ENCODE data around the gene TMOD1. TPM values are rescaled to one million over a fixed set of nuclear protein-coding genes. Genes with fewer than 3 reads are reported as not detected.

Gene TMOD1
- total and polyA plus RNA-seq, 2 experiments from 2014 or later = 0.69 to 4.5 TPM

DNA sequence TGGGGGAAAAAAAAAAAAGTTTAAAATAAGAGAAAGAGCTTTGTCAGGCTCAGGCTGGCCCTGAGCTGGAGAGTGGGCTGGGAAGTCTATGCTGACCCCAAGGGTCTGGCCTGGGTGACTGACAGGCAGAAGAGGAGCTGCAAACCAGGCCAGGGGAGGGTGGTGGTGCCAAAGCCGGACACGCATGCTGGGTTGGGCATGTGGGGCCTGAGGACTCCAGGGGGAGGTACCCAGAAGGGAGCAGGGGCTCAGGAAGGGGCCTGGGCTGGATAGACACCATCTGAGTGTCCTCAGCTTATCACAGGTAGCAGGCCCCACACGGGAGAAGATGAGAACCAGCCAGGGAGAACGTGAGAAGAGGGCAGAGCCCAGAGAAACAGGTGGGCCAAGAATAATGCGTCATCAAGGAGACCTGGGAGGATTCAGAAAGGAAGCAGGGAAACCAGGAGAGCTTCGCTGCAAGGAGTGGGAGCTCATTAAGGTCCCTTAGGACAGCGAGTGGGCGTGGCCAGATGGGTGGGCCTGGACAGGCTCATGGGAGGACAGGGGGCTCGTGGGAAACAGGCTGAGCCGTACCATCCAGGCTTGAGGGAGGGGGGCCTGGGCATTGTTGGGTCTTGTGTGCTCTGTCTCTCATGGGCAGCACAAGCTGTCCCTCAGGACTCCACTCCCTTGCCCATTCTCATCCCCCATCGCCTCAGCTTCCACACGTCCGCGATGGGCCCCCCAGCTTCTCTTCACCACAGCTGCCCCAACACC is 16.0 kb downstream of the TMOD1 start:
- Histone ChIP-seq H3F3A (replicated peaks; ENCODE audit: low read depth) (no peaks in the 10 kb centered on the region), H3K27ac (ENCODE audit: low read depth) (no peak overlapping the region), H3K4me2 (no peak overlapping the region), H3K4me3 (no peak overlapping the region), H3K36me3 (ENCODE audit: insufficient read depth) (no peaks in the 10 kb centered on the region), H3K4me1 (ENCODE audit: insufficient read depth) (no peaks in the 10 kb centered on the region), H4K20me1 (replicated peaks; ENCODE audit: insufficient read depth) (no peaks in the 10 kb centered on the region), H3K9me2 (ENCODE audit: insufficient read depth) (no peaks in the 10 kb centered on the region), H3K27me3 (ENCODE audit: insufficient read depth) (no peaks in the 10 kb centered on the region), H2AFZ (no peak overlapping the region), H3K79me2 (replicated peaks; ENCODE audit: insufficient read depth) (no peaks in the 10 kb centered on the region)
- no peaks in the 10 kb centered on the region; the same call in 1 of the 3 replicates for H3K9me3 Mint-ChIP-seq
- H3K4me3 Mint-ChIP-seq = no peak overlapping the region
- TF ChIP-seq, protein P1, sequence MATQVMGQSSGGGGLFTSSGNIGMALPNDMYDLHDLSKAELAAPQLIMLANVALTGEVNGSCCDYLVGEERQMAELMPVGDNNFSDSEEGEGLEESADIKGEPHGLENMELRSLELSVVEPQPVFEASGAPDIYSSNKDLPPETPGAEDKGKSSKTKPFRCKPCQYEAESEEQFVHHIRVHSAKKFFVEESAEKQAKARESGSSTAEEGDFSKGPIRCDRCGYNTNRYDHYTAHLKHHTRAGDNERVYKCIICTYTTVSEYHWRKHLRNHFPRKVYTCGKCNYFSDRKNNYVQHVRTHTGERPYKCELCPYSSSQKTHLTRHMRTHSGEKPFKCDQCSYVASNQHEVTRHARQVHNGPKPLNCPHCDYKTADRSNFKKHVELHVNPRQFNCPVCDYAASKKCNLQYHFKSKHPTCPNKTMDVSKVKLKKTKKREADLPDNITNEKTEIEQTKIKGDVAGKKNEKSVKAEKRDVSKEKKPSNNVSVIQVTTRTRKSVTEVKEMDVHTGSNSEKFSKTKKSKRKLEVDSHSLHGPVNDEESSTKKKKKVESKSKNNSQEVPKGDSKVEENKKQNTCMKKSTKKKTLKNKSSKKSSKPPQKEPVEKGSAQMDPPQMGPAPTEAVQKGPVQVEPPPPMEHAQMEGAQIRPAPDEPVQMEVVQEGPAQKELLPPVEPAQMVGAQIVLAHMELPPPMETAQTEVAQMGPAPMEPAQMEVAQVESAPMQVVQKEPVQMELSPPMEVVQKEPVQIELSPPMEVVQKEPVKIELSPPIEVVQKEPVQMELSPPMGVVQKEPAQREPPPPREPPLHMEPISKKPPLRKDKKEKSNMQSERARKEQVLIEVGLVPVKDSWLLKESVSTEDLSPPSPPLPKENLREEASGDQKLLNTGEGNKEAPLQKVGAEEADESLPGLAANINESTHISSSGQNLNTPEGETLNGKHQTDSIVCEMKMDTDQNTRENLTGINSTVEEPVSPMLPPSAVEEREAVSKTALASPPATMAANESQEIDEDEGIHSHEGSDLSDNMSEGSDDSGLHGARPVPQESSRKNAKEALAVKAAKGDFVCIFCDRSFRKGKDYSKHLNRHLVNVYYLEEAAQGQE (IDR thresholded peaks at IDR 0.05; ENCODE audit: unreplicated experiment) = no peak
- TF ChIP-seq CREB1 (CRISPR knock-in tag; IDR thresholded peaks at IDR 0.05; ENCODE audit: low read depth) (no peak), STAT1 (IDR thresholded peaks at IDR 0.05; ENCODE audit: unreplicated experiment) (no peak), ZNF331 (CRISPR knock-in tag; IDR thresholded peaks at IDR 0.05; ENCODE audit: low read depth) (no peak), ZNF114 (CRISPR knock-in tag; IDR thresholded peaks at IDR 0.05) (no peak), EZH2 (IDR thresholded peaks at IDR 0.05; ENCODE audit: low read depth, unreplicated experiment) (no peak), POLR2AphosphoS5 (IDR thresholded peaks at IDR 0.05; ENCODE audit: low read depth) (no peak), JUNB (IDR thresholded peaks at IDR 0.05; ENCODE audit: unreplicated experiment) (no peak), NANOG (IDR thresholded peaks at IDR 0.05; ENCODE audit: borderline replicate concordance) (no peak), EZH2phosphoT487 (IDR thresholded peaks at IDR 0.05; ENCODE audit: unreplicated experiment) (no peak)
- TF ChIP-seq, protein P2, sequence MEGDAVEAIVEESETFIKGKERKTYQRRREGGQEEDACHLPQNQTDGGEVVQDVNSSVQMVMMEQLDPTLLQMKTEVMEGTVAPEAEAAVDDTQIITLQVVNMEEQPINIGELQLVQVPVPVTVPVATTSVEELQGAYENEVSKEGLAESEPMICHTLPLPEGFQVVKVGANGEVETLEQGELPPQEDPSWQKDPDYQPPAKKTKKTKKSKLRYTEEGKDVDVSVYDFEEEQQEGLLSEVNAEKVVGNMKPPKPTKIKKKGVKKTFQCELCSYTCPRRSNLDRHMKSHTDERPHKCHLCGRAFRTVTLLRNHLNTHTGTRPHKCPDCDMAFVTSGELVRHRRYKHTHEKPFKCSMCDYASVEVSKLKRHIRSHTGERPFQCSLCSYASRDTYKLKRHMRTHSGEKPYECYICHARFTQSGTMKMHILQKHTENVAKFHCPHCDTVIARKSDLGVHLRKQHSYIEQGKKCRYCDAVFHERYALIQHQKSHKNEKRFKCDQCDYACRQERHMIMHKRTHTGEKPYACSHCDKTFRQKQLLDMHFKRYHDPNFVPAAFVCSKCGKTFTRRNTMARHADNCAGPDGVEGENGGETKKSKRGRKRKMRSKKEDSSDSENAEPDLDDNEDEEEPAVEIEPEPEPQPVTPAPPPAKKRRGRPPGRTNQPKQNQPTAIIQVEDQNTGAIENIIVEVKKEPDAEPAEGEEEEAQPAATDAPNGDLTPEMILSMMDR (conservative IDR thresholded peaks at IDR 0.05; ENCODE audit: low read depth in 2 of 2) = no peak
- TF ChIP-seq, protein P3, sequence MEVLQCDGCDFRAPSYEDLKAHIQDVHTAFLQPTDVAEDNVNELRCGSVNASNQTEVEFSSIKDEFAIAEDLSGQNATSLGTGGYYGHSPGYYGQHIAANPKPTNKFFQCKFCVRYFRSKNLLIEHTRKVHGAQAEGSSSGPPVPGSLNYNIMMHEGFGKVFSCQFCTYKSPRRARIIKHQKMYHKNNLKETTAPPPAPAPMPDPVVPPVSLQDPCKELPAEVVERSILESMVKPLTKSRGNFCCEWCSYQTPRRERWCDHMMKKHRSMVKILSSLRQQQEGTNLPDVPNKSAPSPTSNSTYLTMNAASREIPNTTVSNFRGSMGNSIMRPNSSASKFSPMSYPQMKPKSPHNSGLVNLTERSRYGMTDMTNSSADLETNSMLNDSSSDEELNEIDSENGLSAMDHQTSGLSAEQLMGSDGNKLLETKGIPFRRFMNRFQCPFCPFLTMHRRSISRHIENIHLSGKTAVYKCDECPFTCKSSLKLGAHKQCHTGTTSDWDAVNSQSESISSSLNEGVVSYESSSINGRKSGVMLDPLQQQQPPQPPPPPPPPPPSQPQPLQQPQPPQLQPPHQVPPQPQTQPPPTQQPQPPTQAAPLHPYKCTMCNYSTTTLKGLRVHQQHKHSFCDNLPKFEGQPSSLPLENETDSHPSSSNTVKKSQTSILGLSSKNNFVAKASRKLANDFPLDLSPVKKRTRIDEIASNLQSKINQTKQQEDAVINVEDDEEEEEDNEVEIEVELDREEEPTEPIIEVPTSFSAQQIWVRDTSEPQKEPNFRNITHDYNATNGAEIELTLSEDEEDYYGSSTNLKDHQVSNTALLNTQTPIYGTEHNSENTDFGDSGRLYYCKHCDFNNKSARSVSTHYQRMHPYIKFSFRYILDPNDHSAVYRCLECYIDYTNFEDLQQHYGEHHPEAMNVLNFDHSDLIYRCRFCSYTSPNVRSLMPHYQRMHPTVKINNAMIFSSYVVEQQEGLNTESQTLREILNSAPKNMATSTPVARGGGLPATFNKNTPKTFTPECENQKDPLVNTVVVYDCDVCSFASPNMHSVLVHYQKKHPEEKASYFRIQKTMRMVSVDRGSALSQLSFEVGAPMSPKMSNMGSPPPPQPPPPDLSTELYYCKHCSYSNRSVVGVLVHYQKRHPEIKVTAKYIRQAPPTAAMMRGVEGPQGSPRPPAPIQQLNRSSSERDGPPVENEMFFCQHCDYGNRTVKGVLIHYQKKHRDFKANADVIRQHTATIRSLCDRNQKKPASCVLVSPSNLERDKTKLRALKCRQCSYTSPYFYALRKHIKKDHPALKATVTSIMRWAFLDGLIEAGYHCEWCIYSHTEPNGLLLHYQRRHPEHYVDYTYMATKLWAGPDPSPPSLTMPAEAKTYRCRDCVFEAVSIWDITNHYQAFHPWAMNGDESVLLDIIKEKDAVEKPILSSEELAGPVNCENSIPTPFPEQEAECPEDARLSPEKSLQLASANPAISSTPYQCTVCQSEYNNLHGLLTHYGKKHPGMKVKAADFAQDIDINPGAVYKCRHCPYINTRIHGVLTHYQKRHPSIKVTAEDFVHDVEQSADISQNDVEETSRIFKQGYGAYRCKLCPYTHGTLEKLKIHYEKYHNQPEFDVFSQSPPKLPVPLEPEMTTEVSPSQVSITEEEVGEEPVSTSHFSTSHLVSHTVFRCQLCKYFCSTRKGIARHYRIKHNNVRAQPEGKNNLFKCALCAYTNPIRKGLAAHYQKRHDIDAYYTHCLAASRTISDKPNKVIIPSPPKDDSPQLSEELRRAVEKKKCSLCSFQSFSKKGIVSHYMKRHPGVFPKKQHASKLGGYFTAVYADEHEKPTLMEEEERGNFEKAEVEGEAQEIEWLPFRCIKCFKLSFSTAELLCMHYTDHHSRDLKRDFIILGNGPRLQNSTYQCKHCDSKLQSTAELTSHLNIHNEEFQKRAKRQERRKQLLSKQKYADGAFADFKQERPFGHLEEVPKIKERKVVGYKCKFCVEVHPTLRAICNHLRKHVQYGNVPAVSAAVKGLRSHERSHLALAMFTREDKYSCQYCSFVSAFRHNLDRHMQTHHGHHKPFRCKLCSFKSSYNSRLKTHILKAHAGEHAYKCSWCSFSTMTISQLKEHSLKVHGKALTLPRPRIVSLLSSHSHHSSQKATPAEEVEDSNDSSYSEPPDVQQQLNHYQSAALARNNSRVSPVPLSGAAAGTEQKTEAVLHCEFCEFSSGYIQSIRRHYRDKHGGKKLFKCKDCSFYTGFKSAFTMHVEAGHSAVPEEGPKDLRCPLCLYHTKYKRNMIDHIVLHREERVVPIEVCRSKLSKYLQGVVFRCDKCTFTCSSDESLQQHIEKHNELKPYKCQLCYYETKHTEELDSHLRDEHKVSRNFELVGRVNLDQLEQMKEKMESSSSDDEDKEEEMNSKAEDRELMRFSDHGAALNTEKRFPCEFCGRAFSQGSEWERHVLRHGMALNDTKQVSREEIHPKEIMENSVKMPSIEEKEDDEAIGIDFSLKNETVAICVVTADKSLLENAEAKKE (CRISPR knock-in tag; IDR thresholded peaks at IDR 0.05) = no peak
- TF ChIP-seq, protein P4, sequence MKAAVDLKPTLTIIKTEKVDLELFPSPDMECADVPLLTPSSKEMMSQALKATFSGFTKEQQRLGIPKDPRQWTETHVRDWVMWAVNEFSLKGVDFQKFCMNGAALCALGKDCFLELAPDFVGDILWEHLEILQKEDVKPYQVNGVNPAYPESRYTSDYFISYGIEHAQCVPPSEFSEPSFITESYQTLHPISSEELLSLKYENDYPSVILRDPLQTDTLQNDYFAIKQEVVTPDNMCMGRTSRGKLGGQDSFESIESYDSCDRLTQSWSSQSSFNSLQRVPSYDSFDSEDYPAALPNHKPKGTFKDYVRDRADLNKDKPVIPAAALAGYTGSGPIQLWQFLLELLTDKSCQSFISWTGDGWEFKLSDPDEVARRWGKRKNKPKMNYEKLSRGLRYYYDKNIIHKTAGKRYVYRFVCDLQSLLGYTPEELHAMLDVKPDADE (IDR thresholded peaks at IDR 0.05) = no peak
- H3K36me3 Mint-ChIP-seq (ENCODE audit: low read depth) = no peaks in the 10 kb centered on the region
- H3K4me1 Mint-ChIP-seq = peaks cover 12% of the 10 kb centered on the region
- peaks cover 17% of the 10 kb centered on the region for H3K27me3 Mint-ChIP-seq (ENCODE audit: insufficient read depth, low read depth, poor library complexity)
- no peak overlapping the region for H3K27ac Mint-ChIP-seq
- no peak for DNase-seq (ENCODE audit: low spot score)
- 0 out of 3 replicates have a peak, but pooled peaks have one; percentile 19 for ATAC-seq

All from GM23338 (cell line).